Stimulated activated CD4-positive, alpha-beta T cell treated with anti-CD3 and anti-CD28 coated beads, Interleukin-4, amount 100 ng/mL, for 1 hour (primary cell): ENCODE measurements around the gene SMYD5.

ENCODE experiments used
- DNase-seq: peaks from one replicate; pipeline ENCODE4 v3.0.0-alpha.2; 2020

The SMYD5 gene

GRCh38 chr2:73243884-73244570 is 30.0 kb downstream of the SMYD5 start:
- DNase-seq: no peak

- no peak for DNase-seq
These were observed 30.5 kb downstream of the SMYD5 start for GRCh38 chr2:73244580-73244979.

GRCh38 chr2:73246850-73247249 is 32.8 kb downstream of the SMYD5 start:
- no peak for DNase-seq

GRCh38 chr2:73249636-73250035 is 35.6 kb downstream of the SMYD5 start:
- no peak for DNase-seq

GRCh38 chr2:73250872-73251846 is 37.1 kb downstream of the SMYD5 start:
- no peak for DNase-seq

GRCh38 chr2:73252238-73253027 is 38.4 kb downstream of the SMYD5 start:
- DNase-seq: no peak

- no peak for DNase-seq
These were observed 39.4 kb downstream of the SMYD5 start for GRCh38 chr2:73253400-73253799.

GRCh38 chr2:73253901-73254300 is 39.9 kb downstream of the SMYD5 start:
- DNase-seq: no peak

GRCh38 chr2:73254343-73255006 is 40.4 kb downstream of the SMYD5 start:
- DNase-seq: no peak

- DNase-seq: no peak
These were observed 41.1 kb downstream of the SMYD5 start for GRCh38 chr2:73255007-73255644.

- no peak for DNase-seq
These were observed 42.0 kb downstream of the SMYD5 start for GRCh38 chr2:73255907-73256617.

- no peak for DNase-seq
These were observed 42.5 kb downstream of the SMYD5 start for GRCh38 chr2:73256618-73256922.

GRCh38 chr2:73257021-73257420 is 43.0 kb downstream of the SMYD5 start:
- DNase-seq: no peak

GRCh38 chr2:73257425-73258125 is 43.5 kb downstream of the SMYD5 start:
- no peak for DNase-seq

GRCh38 chr2:73258186-73258912 is 44.3 kb downstream of the SMYD5 start:
- no peak for DNase-seq

GRCh38 chr2:73258913-73259215 is 44.8 kb downstream of the SMYD5 start:
- no peak for DNase-seq

GRCh38 chr2:73259276-73259675 is 45.2 kb downstream of the SMYD5 start:
- no peak for DNase-seq

- DNase-seq: no peak
These were observed 45.8 kb downstream of the SMYD5 start for GRCh38 chr2:73259704-73260337.

- DNase-seq: no peak
These were observed 46.4 kb downstream of the SMYD5 start for GRCh38 chr2:73260338-73260984.
